ENCODE results near the gene IFNA14.

IFNA14 gene

GRCh38 chr9:21252721-21253547, 13.1 kb upstream of the IFNA14 start:
- TF ChIP-seq FOXP2 (optimal IDR thresholded peaks at IDR 0.05; ENCODE audit: borderline replicate concordance, extremely low read depth, extremely low read length, insufficient read depth): no peak
- peak; percentile 64; the same call in 1 of the 2 replicates for TF ChIP-seq SIN3A (IDR thresholded peaks at IDR 0.05; ENCODE audit: borderline replicate concordance, insufficient read depth, low read length)
- TF ChIP-seq, protein P1, sequence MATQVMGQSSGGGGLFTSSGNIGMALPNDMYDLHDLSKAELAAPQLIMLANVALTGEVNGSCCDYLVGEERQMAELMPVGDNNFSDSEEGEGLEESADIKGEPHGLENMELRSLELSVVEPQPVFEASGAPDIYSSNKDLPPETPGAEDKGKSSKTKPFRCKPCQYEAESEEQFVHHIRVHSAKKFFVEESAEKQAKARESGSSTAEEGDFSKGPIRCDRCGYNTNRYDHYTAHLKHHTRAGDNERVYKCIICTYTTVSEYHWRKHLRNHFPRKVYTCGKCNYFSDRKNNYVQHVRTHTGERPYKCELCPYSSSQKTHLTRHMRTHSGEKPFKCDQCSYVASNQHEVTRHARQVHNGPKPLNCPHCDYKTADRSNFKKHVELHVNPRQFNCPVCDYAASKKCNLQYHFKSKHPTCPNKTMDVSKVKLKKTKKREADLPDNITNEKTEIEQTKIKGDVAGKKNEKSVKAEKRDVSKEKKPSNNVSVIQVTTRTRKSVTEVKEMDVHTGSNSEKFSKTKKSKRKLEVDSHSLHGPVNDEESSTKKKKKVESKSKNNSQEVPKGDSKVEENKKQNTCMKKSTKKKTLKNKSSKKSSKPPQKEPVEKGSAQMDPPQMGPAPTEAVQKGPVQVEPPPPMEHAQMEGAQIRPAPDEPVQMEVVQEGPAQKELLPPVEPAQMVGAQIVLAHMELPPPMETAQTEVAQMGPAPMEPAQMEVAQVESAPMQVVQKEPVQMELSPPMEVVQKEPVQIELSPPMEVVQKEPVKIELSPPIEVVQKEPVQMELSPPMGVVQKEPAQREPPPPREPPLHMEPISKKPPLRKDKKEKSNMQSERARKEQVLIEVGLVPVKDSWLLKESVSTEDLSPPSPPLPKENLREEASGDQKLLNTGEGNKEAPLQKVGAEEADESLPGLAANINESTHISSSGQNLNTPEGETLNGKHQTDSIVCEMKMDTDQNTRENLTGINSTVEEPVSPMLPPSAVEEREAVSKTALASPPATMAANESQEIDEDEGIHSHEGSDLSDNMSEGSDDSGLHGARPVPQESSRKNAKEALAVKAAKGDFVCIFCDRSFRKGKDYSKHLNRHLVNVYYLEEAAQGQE (IDR thresholded peaks at IDR 0.05; ENCODE audit: insufficient read depth in 1 of 2, low read depth in 2 of 2, low read length in 2 of 2): no peak

GRCh38 chr9:21251638-21252037, 11.8 kb upstream of the IFNA14 start:
- TF ChIP-seq FOXP2 (optimal IDR thresholded peaks at IDR 0.05; ENCODE audit: borderline replicate concordance, extremely low read depth, extremely low read length, insufficient read depth) (no peak), TAF1 (IDR thresholded peaks at IDR 0.05; ENCODE audit: borderline replicate concordance, insufficient read depth, low read length) (no peak), SIN3A (IDR thresholded peaks at IDR 0.05; ENCODE audit: borderline replicate concordance, insufficient read depth, low read length) (no peak), POLR2AphosphoS5 (IDR thresholded peaks at IDR 0.05; ENCODE audit: low read depth, low read length) (no peak)
- TF ChIP-seq, protein P1 (IDR thresholded peaks at IDR 0.05; ENCODE audit: insufficient read depth in 1 of 2, low read depth in 2 of 2, low read length in 2 of 2): no peak

DNA sequence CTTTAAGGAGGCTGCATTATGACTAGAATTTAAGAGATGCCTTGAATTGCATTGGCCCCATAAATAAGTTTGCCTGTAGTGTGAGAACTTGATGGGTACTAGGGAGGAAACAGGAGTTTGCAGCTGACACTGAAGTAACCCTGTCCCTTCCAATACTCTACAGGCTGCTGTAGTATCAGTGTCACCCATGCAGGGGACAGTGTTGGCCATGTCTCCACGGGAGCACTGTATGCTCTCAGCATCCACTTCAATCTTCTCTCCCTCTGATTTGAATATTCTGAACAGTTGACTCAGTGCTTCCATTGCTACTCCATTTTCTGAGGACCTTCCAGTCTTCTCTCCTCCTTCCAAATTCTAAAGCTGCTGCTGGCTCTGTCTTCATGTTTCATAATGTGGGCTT, 11.4 kb upstream of the IFNA14 start:
- TF ChIP-seq, protein P1 (IDR thresholded peaks at IDR 0.05; ENCODE audit: insufficient read depth in 1 of 2, low read depth in 2 of 2, low read length in 2 of 2): no peak
- TF ChIP-seq SIN3A (IDR thresholded peaks at IDR 0.05; ENCODE audit: borderline replicate concordance, insufficient read depth, low read length): no peak
- no peak for TF ChIP-seq TAF1 (IDR thresholded peaks at IDR 0.05; ENCODE audit: borderline replicate concordance, insufficient read depth, low read length)
- TF ChIP-seq POLR2AphosphoS5 (IDR thresholded peaks at IDR 0.05; ENCODE audit: low read depth, low read length): no peak
- TF ChIP-seq FOXP2 (optimal IDR thresholded peaks at IDR 0.05; ENCODE audit: borderline replicate concordance, extremely low read depth, extremely low read length, insufficient read depth): no peak

DNA sequence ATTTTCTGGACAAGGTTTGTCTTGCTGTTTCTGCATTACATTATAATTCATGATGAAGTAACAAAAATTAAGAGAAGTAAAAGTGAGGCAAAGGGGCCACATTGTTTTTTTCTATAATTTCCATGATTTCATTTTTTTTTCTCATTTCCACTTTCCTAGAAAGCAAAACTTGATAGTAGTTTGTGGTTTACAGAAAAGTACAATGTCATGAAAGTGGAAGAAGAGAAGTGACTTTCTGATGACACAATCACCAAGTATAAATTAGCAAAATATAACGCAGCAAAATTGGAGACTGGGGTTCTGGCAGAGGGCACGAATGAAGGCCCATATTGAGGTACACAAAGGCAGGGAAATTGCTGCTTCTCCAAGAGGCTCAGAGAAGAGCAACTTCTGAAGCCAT, 5.0 kb upstream of the IFNA14 start:
- TF ChIP-seq FOXP2 (optimal IDR thresholded peaks at IDR 0.05; ENCODE audit: borderline replicate concordance, extremely low read depth, extremely low read length, insufficient read depth) (no peak), TAF1 (IDR thresholded peaks at IDR 0.05; ENCODE audit: borderline replicate concordance, insufficient read depth, low read length) (no peak), POLR2AphosphoS5 (IDR thresholded peaks at IDR 0.05; ENCODE audit: low read depth, low read length) (no peak), SIN3A (IDR thresholded peaks at IDR 0.05; ENCODE audit: borderline replicate concordance, insufficient read depth, low read length) (no peak)
- TF ChIP-seq, protein P1 (IDR thresholded peaks at IDR 0.05; ENCODE audit: insufficient read depth in 1 of 2, low read depth in 2 of 2, low read length in 2 of 2): no peak
